ENCODE data around the gene HAGHL. TPM values are rescaled to one million over a fixed set of nuclear protein-coding genes. Genes with fewer than 3 reads are reported as not detected.

Gene HAGHL
- total RNA-seq, 1 donor from 2014 or later: 1.0 TPM

GRCh38 chr16:704552-705380 lies 22.1 kb upstream of the HAGHL start:
- Mint-ChIP-seq H3K27me3 (ENCODE audit: insufficient read depth, low read depth) (peaks cover 56% of the 10 kb centered on the region), H3K36me3 (no peaks in the 10 kb centered on the region), H3K27ac (no peak overlapping the region), H3K9me3 (no peaks in the 10 kb centered on the region), H3K4me3 (peak overlapping the region; percentile 76), H3K4me1 (peaks cover 15% of the 10 kb centered on the region)
- TF ChIP-seq EZH2 (IDR thresholded peaks at IDR 0.05) (peak; percentile 91), EZH2phosphoT487 (IDR thresholded peaks at IDR 0.05) (peak; percentile 90), CTCF (IDR thresholded peaks at IDR 0.05) (no peak)
- no peaks in the 10 kb centered on the region for H3K79me2 ChIP-seq (ENCODE audit: low read depth)
- no peak overlapping the region for H3K9ac ChIP-seq
- peak overlapping the region; percentile 67 for H3K4me2 ChIP-seq
- H3K4me3 ChIP-seq: no peak overlapping the region
- DNase-seq (ENCODE audit: low spot score): peak; percentile 40
- no peak overlapping the region for H3K27ac ChIP-seq
- no peaks in the 10 kb centered on the region for H3K36me3 ChIP-seq
- H3K4me1 ChIP-seq: peaks cover 1% of the 10 kb centered on the region
- peaks cover 70% of the 10 kb centered on the region for H4K20me1 ChIP-seq (ENCODE audit: low read depth)
- no peak overlapping the region for H2AFZ ChIP-seq (replicated peaks)
- no peaks in the 10 kb centered on the region for H3K9me3 ChIP-seq (ENCODE audit: low read depth)
- H3K27me3 ChIP-seq: peaks cover 100% of the 10 kb centered on the region
- peaks cover 16% of the 10 kb centered on the region for H3F3A ChIP-seq (ENCODE audit: low read depth)

- H3K9ac ChIP-seq: no peak within 1 kb of the TSS
- peaks cover 70% of the 10 kb centered on the region for H4K20me1 ChIP-seq (ENCODE audit: low read depth)
- H3K4me1 Mint-ChIP-seq: peaks cover 23% of the 10 kb centered on the region
- H3K9me3 Mint-ChIP-seq: no peaks in the 10 kb centered on the region
- H3K4me2 ChIP-seq: peak within 1 kb of the TSS; percentile 69
- H3K4me3 ChIP-seq: peak within 1 kb of the TSS; percentile 31
- peak; percentile 58 for DNase-seq (ENCODE audit: low spot score)
- peaks cover 56% of the 10 kb centered on the region for H3K27me3 Mint-ChIP-seq (ENCODE audit: insufficient read depth, low read depth)
- H3F3A ChIP-seq (ENCODE audit: low read depth): peaks cover 18% of the 10 kb centered on the region
- H3K36me3 Mint-ChIP-seq: no peaks in the 10 kb centered on the region
- no peak within 1 kb of the TSS for H2AFZ ChIP-seq (replicated peaks)
- H3K27ac Mint-ChIP-seq: no peak within 1 kb of the TSS
- no peaks in the 10 kb centered on the region for H3K79me2 ChIP-seq (ENCODE audit: low read depth)
- H3K4me1 ChIP-seq: peaks cover 6% of the 10 kb centered on the region
- no peaks in the 10 kb centered on the region for H3K36me3 ChIP-seq
- peak within 1 kb of the TSS; percentile 74 for H3K4me3 Mint-ChIP-seq
- peaks cover 100% of the 10 kb centered on the region for H3K27me3 ChIP-seq
- TF ChIP-seq EZH2 (IDR thresholded peaks at IDR 0.05) (no peak), CTCF (IDR thresholded peaks at IDR 0.05) (no peak), EZH2phosphoT487 (IDR thresholded peaks at IDR 0.05) (no peak)
- no peaks in the 10 kb centered on the region for H3K9me3 ChIP-seq (ENCODE audit: low read depth)
- H3K27ac ChIP-seq: no peak within 1 kb of the TSS
Observed at GRCh38 chr16:705431-706188, 21.3 kb upstream of the HAGHL start, which contains the start of gene FBXL16. FBXL16 (minus strand) TSS chr16:705801; CDS start chr16:697405, 8,396 bp downstream.

- no peak overlapping the region for H3K27ac Mint-ChIP-seq
- H2AFZ ChIP-seq (replicated peaks): no peak overlapping the region
Observed at GRCh38 chr16:706189-707061, 20.5 kb upstream of the HAGHL start.

More at GRCh38 chr16:706189-707061, 20.5 kb upstream of the HAGHL start:
- Histone ChIP-seq H4K20me1 (ENCODE audit: low read depth) (peaks cover 64% of the 10 kb centered on the region), H3K4me1 (peaks cover 6% of the 10 kb centered on the region), H3K9me3 (ENCODE audit: low read depth) (no peaks in the 10 kb centered on the region), H3K4me3 (peak overlapping the region; percentile 31), H3F3A (ENCODE audit: low read depth) (peaks cover 18% of the 10 kb centered on the region), H3K27ac (no peak overlapping the region), H3K79me2 (ENCODE audit: low read depth) (no peaks in the 10 kb centered on the region), H3K4me2 (peak overlapping the region; percentile 69), H3K27me3 (peaks cover 100% of the 10 kb centered on the region), H3K36me3 (no peaks in the 10 kb centered on the region), H3K9ac (no peak overlapping the region)
- peak; percentile 45 for DNase-seq (ENCODE audit: low spot score)
- TF ChIP-seq CTCF (IDR thresholded peaks at IDR 0.05): no peak
- peak; percentile 98 for TF ChIP-seq EZH2phosphoT487 (IDR thresholded peaks at IDR 0.05)
- TF ChIP-seq EZH2 (IDR thresholded peaks at IDR 0.05): peak; percentile 98
- Mint-ChIP-seq H3K9me3 (no peaks in the 10 kb centered on the region), H3K4me3 (peak overlapping the region; percentile 74), H3K4me1 (peaks cover 28% of the 10 kb centered on the region), H3K36me3 (no peaks in the 10 kb centered on the region), H3K27me3 (ENCODE audit: insufficient read depth, low read depth) (peaks cover 54% of the 10 kb centered on the region)
